Right lung (tissue), 5 donors: ENCODE results near the gene TOR1AIP2. TPM values are rescaled to one million over a fixed set of nuclear protein-coding genes. Genes with fewer than 3 reads are reported as not detected.
"Not testable (repeated sequence)": the region's sequence is repeated elsewhere in the genome, so short reads cannot be mapped to it uniquely, and the experiment has no call there.

Source experiments
- DNase-seq, 2 donors: peaks; one replicate each; pipeline ENCODE4 v3.0.0-alpha.2; 2013
- polyA plus RNA-seq, 5 donors: library from polyadenylated mRNA; unstranded; fragments of 120-200 nt; gene quantifications; one replicate each; pipeline versions ENCODE4 v1.2.1 to v1.2.3, GENCODE V29; 2013; ENCODE audit warnings: inconsistent platforms in 1 of 5, low replicate concordance in 1 of 5; ENCODE audit not compliant: insufficient read length in 5 of 5, insufficient read depth in 1 of 5

Gene TOR1AIP2
- polyA plus RNA-seq, 5 donors, result 28.5 to 39.7 (median 35.4) TPM

- DNase-seq, result no peak
Observed at GRCh38 chr1:179879797-179880196, 2.2 kb upstream of the TOR1AIP2 start.

GRCh38 chr1:179876300-179876715, 1.3 kb downstream of the TOR1AIP2 start:
- DNase-seq, result no peak

GRCh38 chr1:179875596-179876299, 1.9 kb downstream of the TOR1AIP2 start:
- no peak for DNase-seq

GRCh38 chr1:179873438-179873851, 4.2 kb downstream of the TOR1AIP2 start:
- DNase-seq, result no peak

GRCh38 chr1:179872558-179872957, 5.0 kb downstream of the TOR1AIP2 start:
- no peak for DNase-seq

GRCh38 chr1:179871940-179872339, 5.7 kb downstream of the TOR1AIP2 start:
- no peak for DNase-seq

GRCh38 chr1:179870870-179871269, 6.7 kb downstream of the TOR1AIP2 start:
- no peak for DNase-seq

GRCh38 chr1:179867493-179868330, 9.9 kb downstream of the TOR1AIP2 start:
- no peak for DNase-seq

- no peak for DNase-seq
Observed at GRCh38 chr1:179866616-179867015, 11.0 kb downstream of the TOR1AIP2 start.

- DNase-seq, result no peak
Observed at GRCh38 chr1:179865377-179865776, 12.2 kb downstream of the TOR1AIP2 start.

GRCh38 chr1:179860652-179861051, 17.0 kb downstream of the TOR1AIP2 start:
- no peak for DNase-seq

- DNase-seq, result no peak
Observed at GRCh38 chr1:179857009-179857408, 20.6 kb downstream of the TOR1AIP2 start.

GRCh38 chr1:179856296-179856695, 21.3 kb downstream of the TOR1AIP2 start:
- DNase-seq, result no peak

- DNase-seq, result not testable (repeated sequence)
Observed at GRCh38 chr1:179855831-179856230, 21.8 kb downstream of the TOR1AIP2 start.

- DNase-seq, result no peak
Observed at GRCh38 chr1:179853102-179853501, 24.5 kb downstream of the TOR1AIP2 start.

- DNase-seq, result no peak
Observed at GRCh38 chr1:179848233-179848632, 29.4 kb downstream of the TOR1AIP2 start.

GRCh38 chr1:179840107-179840506, 37.5 kb downstream of the TOR1AIP2 start:
- DNase-seq, result no peak

GRCh38 chr1:179836686-179837445, 40.7 kb downstream of the TOR1AIP2 start:
- not testable (repeated sequence) for DNase-seq

- DNase-seq, result no peak
Observed at GRCh38 chr1:179831852-179832699, 45.5 kb downstream of the TOR1AIP2 start.

- no peak for DNase-seq
Observed at GRCh38 chr1:179831225-179831624, 46.4 kb downstream of the TOR1AIP2 start.

- DNase-seq, result no peak
Observed at GRCh38 chr1:179828554-179829110, 49.0 kb downstream of the TOR1AIP2 start.
